GM21367 (cell line): ENCODE measurements around the gene ERGIC1.
"Not testable (repeated sequence)": the region's sequence is repeated elsewhere in the genome, so short reads cannot be mapped to it uniquely, and the experiment has no call there.

Experiments used
- ATAC-seq: cut with Tn5 transposase; IDR thresholded peaks from one replicate; pipeline ENCODE4 v1.9.1; 2021; ENCODE audit not compliant: unreplicated experiment

The ERGIC1 gene

DNA sequence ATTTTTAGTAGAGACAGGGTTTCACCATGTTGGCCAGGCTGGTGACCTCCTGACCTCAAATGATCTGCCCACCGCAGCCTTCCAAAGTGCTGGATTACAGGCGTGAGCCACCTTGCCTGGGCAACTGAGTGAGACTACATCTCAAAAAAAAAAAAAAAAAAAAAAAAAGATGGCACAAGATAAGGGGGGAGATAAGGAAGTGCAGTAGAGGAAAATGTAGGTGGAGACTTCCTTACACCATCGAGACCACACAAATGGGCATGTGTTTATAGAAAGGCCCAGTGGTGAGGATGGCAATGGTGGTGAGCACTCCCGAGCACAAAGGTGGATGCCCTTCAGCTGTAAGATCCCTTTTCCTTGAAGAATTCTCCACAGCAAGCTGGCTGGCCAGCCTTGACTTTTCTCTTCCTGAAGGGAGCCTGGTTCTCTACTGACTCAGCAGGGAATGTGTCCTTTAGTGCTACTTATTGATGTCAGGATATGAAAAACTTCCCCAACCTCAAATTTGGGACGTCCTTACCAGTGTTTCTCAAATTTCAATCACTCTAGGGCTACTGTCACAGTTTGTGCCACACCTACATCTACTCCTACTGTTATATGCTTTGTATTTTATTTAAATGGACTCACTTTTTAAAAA, 28.2 kb downstream of the ERGIC1 start:
- no peak for ATAC-seq

DNA sequence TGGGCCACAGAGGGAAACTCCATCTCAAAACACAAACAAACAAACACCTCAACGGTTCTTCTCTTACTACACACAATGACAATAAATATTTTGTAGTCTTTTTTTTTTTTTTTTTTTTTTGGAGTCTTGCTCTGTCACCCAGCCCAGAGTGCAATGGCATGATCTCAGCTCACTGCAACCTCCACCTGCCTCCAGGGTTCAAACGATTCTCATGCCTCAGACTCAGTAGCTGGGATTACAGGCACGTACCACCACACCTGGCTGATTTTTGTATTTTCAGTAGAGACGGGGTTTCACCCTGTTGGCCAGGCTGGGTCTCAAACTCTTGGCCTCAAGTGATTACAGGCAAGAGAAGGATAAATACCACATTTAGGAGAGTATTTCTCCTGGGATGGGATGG, 30.1 kb downstream of the ERGIC1 start:
- not testable (repeated sequence) for ATAC-seq

DNA sequence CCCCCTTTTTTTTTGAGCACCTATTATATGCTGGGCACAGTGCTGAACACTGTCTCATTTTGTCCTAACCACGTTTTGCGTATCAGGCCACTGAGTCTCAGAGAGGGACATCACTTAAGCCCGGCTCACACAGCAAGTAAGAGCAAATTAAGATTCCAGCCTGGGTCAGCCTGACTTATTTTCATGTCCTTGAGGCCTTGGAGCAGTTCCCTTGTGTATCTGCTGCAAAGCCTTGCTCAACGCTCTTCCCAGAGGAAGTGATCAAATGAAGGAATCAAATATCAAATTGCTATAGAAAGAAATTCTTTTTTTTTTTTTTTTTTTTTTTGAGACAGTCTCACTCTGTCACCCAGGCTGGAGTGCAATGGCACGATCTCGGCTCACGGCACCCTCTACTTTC, 30.7 kb downstream of the ERGIC1 start:
- no peak for ATAC-seq

DNA sequence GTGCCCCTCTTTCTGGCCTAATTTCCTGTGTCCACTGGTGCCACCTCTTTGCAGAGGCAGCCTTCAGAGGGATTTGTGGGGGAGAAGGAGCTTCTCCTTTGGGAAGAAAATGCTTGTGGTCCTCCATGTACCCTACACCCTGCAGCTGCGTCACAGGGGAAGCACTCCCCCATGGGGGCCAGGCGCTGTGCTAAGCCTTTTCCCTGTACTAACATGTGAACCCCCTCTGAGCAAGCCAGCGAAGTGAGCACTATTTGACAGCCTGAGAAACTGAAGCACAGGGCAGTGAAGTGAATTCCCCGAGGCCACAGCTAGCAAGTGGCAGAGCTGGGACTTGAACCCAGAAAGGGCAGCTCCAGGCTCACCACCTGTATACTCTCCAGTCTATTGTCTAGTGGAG, 32.3 kb downstream of the ERGIC1 start:
- no peak for ATAC-seq

DNA sequence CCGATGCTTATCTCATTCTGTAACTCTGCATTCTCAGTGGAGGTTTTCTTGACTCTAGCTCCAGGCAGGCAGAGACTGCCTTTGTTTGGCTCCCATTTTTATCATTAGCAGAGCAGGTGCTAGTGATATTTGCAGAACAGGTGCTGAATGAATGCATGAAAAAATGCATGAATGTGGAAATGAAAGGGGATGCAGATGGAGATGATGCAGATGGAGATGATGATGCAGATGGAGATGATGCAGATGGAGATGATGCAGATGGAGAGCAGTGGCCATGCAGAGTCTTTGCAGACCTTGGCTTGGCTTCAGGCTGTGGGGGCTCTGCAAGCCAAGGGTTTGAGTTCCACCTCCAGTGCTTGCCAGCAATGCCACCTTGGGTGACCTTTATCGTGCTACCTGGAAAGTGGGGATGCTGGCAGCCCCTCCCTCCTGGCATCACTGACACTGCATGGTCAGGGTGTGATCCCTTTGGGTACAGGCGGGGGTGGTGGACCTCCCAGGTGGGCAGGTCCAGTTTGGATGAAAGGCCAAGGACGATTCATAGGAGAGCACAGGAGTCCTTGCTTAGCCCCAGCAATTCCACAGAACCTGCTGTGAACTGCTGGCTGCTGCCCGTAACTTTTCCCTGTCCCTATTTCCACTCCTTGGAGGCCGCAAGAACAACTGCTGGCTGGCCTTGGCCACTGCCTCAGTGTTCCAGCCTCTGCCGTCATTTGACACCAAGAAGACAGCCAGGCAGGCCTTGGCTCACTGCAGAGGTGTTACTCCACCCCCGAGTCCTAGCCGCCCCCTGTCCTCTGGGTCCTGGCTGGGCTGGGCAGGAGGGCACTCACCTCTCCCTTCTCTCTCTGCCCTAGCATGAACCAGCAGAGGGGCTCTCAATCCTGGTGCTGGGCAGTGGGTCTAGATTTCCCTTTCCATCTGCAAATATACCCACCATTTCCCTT, 33.0 kb downstream of the ERGIC1 start:
- no peak for ATAC-seq

DNA sequence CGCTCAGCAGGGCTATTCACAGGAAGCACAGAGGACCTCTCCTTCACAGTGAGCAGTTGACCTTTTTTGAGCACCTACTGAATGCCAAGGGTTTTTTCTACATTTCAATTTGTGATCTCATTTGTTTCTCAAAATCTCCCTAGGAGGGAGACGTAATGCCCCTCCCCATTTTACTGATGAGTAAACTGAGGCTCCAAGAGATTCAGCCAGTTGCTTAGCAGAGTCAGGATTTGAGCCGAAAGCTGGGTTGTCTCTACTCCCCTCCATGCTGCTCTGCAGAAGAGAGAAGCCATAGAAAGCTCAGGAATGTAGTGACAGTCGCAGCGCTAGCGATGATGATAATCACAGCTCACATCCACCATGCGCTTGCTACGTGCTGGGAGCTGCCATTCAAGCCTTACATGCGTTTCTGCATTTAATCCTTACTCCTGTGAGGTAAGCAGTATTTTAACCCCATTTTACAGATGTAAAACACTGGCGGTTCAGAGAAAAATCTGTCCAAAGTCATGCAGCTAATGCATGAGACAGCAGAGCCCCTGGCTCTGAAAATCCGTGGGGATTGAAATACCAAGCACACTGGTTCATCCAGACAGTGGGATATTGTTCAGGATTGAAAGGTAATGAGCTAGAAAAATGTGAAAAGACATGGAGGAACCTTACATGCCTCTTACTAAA, 33.8 kb downstream of the ERGIC1 start:
- no peak for ATAC-seq

DNA sequence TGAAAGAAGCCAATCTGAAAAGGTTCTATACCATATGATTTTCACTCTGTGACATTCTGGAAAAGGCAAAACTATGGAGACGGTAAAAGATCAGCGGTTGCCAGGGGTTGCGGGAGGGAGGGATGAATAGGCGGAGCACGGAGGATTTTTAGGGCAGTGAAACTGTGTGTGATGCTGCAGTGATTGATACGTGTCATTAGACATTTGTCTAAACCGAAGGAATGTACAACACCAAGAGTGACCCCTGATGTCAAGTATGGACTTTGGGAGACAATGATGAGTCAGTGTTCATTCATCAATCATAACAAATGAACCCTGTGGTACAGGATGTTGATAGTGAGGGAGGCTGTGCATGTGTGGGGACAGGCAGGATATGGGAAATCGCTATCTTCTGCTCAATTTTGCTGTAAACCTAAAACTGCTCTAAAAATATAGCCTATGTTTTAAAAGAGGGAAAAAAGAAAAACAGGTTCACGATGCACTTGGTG, 34.4 kb downstream of the ERGIC1 start:
- no peak for ATAC-seq

DNA sequence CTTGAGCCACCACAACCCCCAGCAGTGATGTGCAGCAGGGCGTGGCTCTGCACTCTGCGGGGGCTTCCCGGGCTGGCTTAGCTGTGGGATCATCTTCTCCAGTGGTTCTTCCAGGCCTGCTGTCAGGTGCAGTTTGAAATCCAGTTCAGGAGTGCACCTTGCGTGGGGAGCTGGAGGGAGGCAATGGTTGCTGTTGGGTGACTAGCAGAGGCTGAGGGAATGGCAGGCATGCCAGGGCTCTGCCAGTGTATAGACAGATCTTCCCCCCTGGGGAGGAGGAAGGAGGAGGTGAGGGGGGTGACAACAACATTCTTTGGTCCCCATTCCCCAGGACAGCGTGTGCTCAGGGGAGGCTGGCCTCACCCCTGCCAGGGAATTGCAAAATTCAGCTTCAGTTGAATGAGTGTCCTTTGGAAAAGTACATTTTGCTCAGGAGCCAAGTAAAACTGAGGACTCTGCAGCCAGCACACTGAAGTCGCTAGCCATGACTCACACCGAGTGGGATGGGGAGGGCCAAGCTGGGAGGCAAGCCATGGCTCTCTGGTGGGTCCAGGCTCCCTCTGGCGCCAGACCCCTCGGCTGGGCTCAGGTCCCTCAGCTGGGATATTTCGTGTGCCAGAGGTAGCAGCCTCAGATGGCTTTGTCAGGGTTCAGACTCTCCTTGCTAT, 35.0 kb downstream of the ERGIC1 start:
- ATAC-seq, result no peak

DNA sequence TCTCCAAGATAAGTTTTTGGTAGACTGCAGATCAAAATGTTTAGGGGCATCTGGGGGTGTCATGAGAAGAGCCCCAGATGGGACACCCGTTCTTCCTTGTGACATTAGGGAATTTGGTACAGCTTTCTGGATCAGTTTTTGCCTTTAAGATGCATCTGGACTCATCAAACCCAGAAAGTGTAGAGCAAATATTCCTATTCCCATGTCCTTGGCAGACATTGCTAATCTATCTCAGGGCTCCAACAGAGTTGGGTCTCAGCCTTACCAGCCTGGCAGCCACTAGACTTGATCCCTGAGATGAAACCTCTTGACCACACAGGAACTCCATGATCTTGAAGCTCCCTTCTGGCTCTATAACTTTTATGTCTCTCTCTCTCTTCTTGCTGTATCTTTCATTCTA, 35.6 kb downstream of the ERGIC1 start:
- no peak for ATAC-seq

DNA sequence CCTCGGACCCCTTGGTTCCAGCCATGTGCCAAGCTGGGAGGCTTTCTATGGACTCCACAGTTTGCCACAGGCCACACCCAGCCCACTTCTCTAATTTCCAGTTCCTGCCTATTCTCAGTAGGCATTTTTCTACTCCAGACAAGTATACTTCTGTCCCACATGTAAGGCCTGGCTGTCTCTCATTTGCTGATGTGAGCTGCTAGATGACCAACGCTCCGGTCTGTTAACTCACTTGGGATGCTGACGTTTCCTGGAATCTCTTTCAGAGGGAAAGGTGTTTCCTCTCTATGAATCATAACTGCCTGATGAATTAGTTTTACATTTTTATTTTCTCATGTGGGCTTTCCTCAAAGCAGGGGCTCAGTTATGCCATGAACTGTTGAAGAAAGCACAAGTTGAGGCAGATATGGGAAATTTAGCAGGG, 36.3 kb downstream of the ERGIC1 start:
- ATAC-seq, result no peak

DNA sequence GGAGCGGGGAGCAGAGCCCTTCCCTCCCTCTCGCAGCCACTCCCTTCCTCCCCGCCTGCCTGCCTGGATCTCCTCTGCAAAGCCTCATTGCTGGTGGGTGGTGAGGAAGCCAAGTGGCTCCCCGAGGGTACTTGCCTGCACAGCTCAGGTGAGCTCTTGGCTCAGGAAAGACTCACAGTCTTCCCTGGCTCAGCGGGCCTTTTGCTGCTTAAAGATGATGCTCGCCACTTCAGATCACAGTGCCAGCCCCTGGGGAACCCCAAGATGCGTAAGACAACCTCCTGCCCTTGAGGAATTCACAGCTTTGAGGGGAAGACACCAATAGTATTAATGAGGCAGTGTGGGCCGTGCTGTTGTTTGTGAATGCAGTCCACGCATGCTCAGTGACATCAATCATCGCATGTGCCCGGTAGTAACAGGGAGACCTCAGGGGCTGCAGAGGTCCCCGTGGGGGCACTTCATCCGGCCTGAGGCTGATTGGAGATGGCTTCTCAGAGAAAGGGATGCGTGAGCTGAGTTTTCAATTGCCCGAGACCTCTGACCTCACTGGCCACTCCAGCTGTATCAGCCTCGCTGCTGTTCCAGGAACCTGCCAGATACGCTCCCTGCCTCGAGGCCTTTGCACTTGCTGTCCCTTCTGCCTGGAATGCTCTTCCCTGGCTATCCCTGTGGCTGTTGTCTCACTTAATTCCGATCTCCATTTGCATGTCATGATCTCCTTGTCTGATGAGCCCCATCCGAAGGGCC, 36.8 kb downstream of the ERGIC1 start:
- no peak for ATAC-seq

DNA sequence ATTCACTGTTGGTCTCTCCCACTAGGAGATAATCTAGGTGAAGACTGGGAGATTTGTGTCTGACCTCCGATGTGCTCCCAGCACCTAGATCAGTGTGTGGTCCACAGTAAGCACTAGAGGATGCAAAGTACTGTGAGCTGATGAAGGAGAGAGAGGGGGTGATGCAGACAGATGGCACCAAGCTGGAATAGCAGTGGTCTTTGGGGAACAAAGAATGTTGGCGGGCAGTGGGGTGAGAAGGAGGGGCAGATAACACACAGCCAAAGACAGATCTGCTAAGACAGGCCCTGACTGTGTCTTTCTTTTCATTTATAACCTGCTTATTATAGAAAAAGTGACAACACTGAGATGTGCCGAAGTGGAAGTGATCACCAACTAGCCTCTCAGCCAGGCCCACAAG, 37.5 kb downstream of the ERGIC1 start:
- ATAC-seq, result no peak

DNA sequence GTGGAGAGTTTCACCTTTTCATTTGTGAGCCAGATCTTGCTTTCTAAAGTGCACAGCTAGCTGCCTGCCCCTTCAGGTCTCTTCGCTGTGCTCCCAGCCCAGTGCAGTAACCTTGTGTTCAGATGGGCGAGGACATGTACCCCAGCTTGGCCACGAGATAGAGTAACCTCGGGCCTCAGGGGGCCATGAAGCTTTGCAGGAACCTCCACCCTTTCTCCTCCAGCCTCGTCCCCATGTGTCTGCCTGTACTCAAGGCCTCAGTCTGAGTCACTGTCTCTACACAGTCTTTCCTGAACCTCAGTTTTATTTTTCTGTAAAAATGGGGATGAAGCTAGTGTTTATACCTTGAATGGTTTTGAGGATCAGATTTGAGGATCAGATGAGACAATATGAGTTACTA, 37.9 kb downstream of the ERGIC1 start:
- ATAC-seq, result no peak

DNA sequence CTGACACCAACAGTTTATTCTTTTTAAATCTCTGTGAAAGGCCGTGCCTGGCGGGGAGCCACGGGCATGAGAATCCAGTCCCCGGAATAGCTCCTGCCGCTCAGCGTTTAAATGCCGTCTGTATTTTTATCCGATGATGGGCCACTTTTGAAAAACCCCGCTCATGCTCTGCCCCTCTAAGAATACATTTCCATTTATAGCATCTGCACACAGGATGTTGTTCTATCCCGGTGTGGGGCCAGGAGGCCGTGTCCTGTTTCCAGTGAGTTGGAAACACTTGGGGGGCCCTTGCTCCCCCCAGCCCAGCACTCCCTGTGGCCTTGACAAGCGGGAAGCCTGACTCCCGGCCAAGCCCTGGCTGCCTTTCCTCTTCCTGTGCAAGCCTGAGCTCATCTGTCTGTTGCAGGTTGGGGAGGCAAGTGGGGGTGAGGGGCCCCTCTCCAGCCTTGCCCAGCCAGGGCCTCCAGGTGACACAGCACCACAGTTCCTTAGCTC, 39.0 kb downstream of the ERGIC1 start:
- ATAC-seq, result no peak

DNA sequence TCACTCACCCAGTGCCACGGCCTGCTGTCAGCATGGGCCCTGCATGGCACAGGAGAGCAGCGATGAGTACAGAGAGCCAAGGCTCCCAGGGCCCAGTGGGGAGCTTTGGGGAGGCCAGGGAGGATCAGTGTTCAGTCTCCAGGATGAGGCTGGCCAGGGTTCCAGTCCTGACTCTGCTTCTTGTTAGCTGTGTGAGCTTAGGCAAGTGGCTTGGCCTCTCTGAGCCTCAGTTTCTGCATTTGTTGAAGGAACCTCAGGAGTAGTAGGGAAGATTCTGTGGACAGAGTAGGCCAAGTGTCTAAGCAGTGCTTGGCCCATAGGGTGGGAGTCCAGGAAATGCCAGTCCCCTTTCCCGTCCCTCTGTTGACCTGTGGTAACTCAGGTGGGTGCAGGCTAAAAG, 39.5 kb downstream of the ERGIC1 start:
- no peak for ATAC-seq

DNA sequence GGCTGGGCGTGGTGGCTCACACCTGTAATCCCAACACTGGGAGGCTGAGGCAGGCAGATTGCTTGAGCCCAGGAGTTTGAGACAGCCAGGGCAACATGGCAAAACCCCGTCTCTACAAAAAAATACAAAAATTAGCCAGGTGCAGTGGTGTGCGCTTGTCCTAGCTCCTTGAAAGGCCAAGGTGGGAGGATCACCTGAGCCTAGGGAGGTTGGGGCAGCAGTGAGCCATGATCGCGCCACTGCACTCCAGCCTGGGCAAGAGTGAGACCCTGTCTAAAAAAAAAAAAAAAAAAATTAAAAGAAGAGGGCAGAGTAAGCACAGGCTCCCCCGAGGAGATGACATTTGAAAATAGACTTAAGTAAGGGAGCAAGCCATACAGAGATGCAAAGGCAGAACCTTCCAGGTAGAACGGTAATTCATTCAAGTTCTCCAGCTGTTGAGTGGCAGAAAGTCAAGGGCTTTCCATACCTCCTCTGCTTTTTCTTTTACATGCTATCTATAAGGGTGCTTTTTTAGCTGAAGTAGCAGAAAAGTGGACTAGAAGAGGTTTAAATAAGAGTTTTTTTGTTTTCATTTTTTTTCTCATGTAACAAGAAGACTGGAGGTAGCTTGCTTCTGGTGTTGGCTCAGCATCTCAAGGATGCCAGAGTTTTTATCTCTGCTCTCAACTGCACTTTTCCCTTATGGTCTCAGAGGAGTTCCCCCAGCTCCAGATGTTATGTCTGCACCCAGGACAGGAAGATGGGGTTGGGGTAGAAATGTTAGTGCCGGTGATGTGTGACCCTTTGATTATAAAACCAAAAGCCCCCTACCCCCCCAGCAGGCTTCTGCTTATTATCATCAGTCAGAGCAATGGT, 40.8 kb downstream of the ERGIC1 start:
- ATAC-seq, result no peak

DNA sequence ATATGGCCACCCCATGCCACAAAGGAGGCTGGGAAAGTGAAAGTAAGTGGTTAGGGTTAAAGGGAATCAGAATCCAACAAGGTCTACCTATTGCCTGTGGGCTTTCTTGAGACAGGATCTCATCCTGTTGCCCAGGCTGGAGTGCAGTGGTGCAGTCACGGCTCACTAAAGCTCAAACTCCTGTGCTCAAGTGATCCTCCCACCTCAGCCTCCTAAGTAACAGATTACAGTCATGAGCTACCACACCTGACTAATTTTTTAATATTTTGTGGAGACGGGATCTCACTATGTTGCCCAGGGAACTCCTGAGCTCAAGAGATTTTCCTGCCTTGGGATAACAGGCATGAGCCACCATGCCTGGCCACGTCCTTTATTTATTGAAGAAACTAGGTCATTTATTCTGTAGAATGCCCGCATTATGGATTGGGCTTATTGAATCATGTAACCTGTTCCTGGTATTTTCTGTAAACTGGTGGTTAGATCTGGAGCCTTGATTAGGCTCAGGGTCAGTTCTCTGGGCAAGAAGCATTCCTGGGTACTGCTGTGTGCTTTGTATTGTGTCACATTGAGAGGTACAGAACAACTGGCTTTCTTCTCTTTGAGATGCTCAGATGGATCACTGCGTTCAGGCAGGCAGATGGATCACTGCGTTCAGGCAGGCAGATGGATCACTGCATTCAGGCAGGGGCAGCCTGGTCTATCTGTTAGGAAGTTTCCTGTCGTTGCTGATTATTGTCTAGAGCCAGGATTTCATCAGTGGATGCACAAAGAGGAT, 41.6 kb downstream of the ERGIC1 start:
- ATAC-seq, result no peak

DNA sequence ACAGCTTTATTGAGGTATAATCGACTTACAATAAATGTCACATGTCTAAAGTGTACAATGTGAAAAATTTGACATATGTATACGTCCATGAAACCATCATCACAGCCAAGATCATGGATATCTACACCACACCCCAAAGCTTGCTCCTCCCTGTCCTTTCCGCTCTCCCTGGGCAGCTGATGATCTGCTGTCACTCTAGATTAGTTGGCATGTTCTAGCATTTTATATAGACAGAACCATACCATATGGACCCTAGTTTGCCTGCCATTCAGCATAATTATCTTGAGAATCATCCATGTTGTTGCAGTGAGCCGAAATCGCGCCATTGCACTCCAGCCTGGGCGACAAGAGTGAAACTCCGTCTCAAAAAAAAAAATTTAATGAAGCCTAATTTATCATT, 42.5 kb downstream of the ERGIC1 start:
- ATAC-seq, result no peak
